ENCODE data around the gene GSTT2B. TPM values are rescaled to one million over a fixed set of nuclear protein-coding genes. Genes with fewer than 3 reads are reported as not detected.

The GSTT2B gene
- total and polyA plus RNA-seq, 10 of the 15 experiments (the other 5 are each of a cell fraction or from before 2014, with no cell fraction given) = 0.15 to 0.29 (median 0.21) TPM; not detected in 7

- Histone ChIP-seq H3K27me3 (replicated peaks in 1 of 2; ENCODE audit: control insufficient read depth in 2 of 2, insufficient read depth in 2 of 2, low read length in 1 of 2) (no peaks in the 10 kb centered on the region), H3K36me3 (ENCODE audit: control insufficient read depth in 2 of 2, insufficient read depth in 2 of 2, low read length in 1 of 2) (peaks cover 11 to 25% of the 10 kb centered on the region in 2 experiments), H3K27ac (ENCODE audit: control insufficient read depth, insufficient read depth) (no peak overlapping the region), H3K4me3 (no peak overlapping the region), H3K4me2 (ENCODE audit: control insufficient read depth, insufficient read depth) (no peak overlapping the region; the same call in 1 of the 2 replicates), H2AFZ (ENCODE audit: control insufficient read depth, low read depth, low read length) (no peak overlapping the region), H3K79me2 (ENCODE audit: control insufficient read depth, insufficient read depth, low read length) (peaks cover 13% of the 10 kb centered on the region), H3K9ac (ENCODE audit: control insufficient read depth, insufficient read depth, low read length) (no peak overlapping the region), H3K9me3 (replicated peaks; ENCODE audit: control insufficient read depth, insufficient read depth, low read length) (no peaks in the 10 kb centered on the region; the same call in 1 of the 3 replicates), H4K20me1 (ENCODE audit: control insufficient read depth, insufficient read depth) (no peaks in the 10 kb centered on the region; the same call in 1 of the 2 replicates), H3K4me1 (ENCODE audit: control insufficient read depth, insufficient read depth, low read length) (no peaks in the 10 kb centered on the region)
- ChIA-PET SMC1A (ENCODE audit: uncharacterized antibody, unreplicated experiment) (no interaction called here), RAD21 (ENCODE audit: unreplicated experiment) (no interaction called here), CTCF (interaction anchor here (0.9 kb wide), 1 partner anchor 112 kb away, joined by 3 read pairs; no protein-coding TSS in a partner anchor), POLR2A (interaction anchor here (0.6 kb wide), 1 partner anchor 77 kb away, joined by 3 read pairs; the partner anchor contains the start of gene MIF)
- no TSS peak for BruUV-seq (replicated peaks)
- 92% methylated on average over 6 of the region's 6 CpGs for whole genome bisulfite sequencing (ENCODE audit: insufficient coverage, insufficient replicate concordance, low lambda C conversion rate, missing lambda C conversion rate)
- intact Hi-C loops (cut with micrococcal nuclease; ENCODE audit: unreplicated experiment) = loop anchor here (5.0 kb wide), 1 partner anchor 44 kb away; no protein-coding TSS in a partner anchor
- ATAC-seq = no peak
- no peak for FAIRE-seq
- in situ Hi-C loops (cut with MboI) = loop anchor here (5.0 kb wide), 1 partner anchor 44 kb away; no protein-coding TSS in a partner anchor
- no peak for DNase-seq (ENCODE audit: low read depth, low spot score)
- TF ChIP-seq SUZ12 (IDR thresholded peaks at IDR 0.05; ENCODE audit: unreplicated experiment) (no peak), NFXL1 (IDR thresholded peaks at IDR 0.05; ENCODE audit: borderline replicate concordance) (no peak), E4F1 (IDR thresholded peaks at IDR 0.05; ENCODE audit: borderline replicate concordance, partially characterized antibody) (no peak), NFYA (IDR thresholded peaks at IDR 0.05; ENCODE audit: borderline replicate concordance, low read depth, low read length) (no peak), PBX3 (IDR thresholded peaks at IDR 0.05; ENCODE audit: insufficient replicate concordance, low read depth, low read length) (no peak), POLR2AphosphoS2 (IDR thresholded peaks at IDR 0.05; ENCODE audit: low read depth, low read length) (no peak), POLR2AphosphoS5 (IDR thresholded peaks at IDR 0.05; ENCODE audit: low read length) (no peak), ZBTB4 (CRISPR knock-in tag; IDR thresholded peaks at IDR 0.05) (no peak), PML (IDR thresholded peaks at IDR 0.05; ENCODE audit: low read length) (no peak)
These were observed 10.0 kb upstream of the GSTT2B start for GRCh38 chr22:23970816-23971486.
